C4-2B (cell line): ENCODE data around the gene NUDT12.

Experiments used
- ZFX ChIP-seq: fragments of 450-650 bp; IDR thresholded peaks from 2 replicates; pipeline ENCODE4 v1.6.1; 2017
- TF ChIP-seq, protein P1 (sequence below): fragments of 450-650 bp; conservative IDR thresholded peaks from 2 replicates; pipeline ENCODE4 v1.5.1; 2017; ENCODE audit warnings: mild to moderate bottlenecking

DNA sequence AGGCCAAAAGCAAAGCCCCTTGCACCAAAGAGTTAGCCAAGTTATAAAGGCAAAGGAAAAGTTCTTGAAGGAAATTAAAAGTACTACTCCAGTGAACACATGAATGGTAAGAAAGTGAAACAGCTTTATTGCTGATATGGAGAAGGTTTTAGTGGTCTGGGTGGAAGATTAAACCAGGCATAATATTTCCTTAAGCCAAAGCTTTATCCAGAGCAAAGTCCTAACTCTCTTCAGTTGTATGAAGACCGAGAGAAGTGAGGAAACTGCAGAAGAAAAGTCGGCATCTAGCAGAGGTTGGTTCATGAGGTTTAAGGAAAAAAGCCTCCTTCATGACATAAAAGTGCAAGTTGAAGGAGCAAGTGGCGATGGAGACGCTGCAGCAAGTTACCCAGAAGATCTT lies 3.1 kb upstream of the NUDT12 start:
- TF ChIP-seq, protein P1, sequence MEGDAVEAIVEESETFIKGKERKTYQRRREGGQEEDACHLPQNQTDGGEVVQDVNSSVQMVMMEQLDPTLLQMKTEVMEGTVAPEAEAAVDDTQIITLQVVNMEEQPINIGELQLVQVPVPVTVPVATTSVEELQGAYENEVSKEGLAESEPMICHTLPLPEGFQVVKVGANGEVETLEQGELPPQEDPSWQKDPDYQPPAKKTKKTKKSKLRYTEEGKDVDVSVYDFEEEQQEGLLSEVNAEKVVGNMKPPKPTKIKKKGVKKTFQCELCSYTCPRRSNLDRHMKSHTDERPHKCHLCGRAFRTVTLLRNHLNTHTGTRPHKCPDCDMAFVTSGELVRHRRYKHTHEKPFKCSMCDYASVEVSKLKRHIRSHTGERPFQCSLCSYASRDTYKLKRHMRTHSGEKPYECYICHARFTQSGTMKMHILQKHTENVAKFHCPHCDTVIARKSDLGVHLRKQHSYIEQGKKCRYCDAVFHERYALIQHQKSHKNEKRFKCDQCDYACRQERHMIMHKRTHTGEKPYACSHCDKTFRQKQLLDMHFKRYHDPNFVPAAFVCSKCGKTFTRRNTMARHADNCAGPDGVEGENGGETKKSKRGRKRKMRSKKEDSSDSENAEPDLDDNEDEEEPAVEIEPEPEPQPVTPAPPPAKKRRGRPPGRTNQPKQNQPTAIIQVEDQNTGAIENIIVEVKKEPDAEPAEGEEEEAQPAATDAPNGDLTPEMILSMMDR: no peak
- TF ChIP-seq ZFX: no peak
